Neuronal stem cell (in vitro differentiated cells): ENCODE data around the gene ZWILCH.

Experiments
- DNase-seq: peaks from one replicate; pipeline ENCODE4 v3.0.0-alpha.2; 2013; ENCODE audit warnings: low spot score
- H2AFZ ChIP-seq: one replicate; pipeline ENCODE4 v1.6.1; 2013; ENCODE audit warnings: mild to moderate bottlenecking, low read length, inconsistent platforms
- H2AK5ac ChIP-seq: 2 replicates; pipeline ENCODE4 v1.6.1; 2013; ENCODE audit warnings: low read depth, mild to moderate bottlenecking, inconsistent platforms, low read length, moderate library complexity, mixed read lengths
- H2BK120ac ChIP-seq: 2 replicates; pipeline ENCODE4 v1.6.1; 2013; ENCODE audit warnings: low read depth, mild to moderate bottlenecking, inconsistent platforms, low read length, moderate library complexity, mixed read lengths
- H2BK12ac ChIP-seq: one replicate; pipeline ENCODE4 v1.6.1; 2013; ENCODE audit warnings: low read length, inconsistent platforms
- H2BK15ac ChIP-seq: 2 replicates; pipeline ENCODE4 v1.6.1; 2013; ENCODE audit warnings: mild to moderate bottlenecking, low read length, inconsistent platforms, mixed read lengths
- H2BK5ac ChIP-seq: one replicate; pipeline ENCODE4 v1.6.1; 2013; ENCODE audit warnings: inconsistent platforms, mild to moderate bottlenecking, low read length, moderate library complexity
- H3K14ac ChIP-seq: one replicate; pipeline ENCODE4 v1.6.1; 2013; ENCODE audit warnings: low read length, inconsistent platforms
- H3K18ac ChIP-seq: 2 replicates; pipeline ENCODE4 v1.6.1; 2013; ENCODE audit warnings: low read length, inconsistent platforms
- H3K23ac ChIP-seq: 2 replicates; pipeline ENCODE4 v1.6.1; 2013; ENCODE audit warnings: low read depth, mild to moderate bottlenecking, mixed read lengths, low read length, inconsistent platforms; ENCODE audit not compliant: poor library complexity
- H3K27ac ChIP-seq: replicated peaks from 3 replicates; pipeline ENCODE4 v1.5.1; 2013; ENCODE audit warnings: low read length, inconsistent platforms
- H3K27me3 ChIP-seq, 3 experiments: 2 replicates each; pipeline ENCODE4 v1.6.1; 2013; ENCODE audit warnings: low read length in 3 of 3, mild to moderate bottlenecking in 2 of 3, inconsistent platforms in 1 of 3, low read depth in 1 of 3, mixed read lengths in 1 of 3, moderate library complexity in 1 of 3; ENCODE audit not compliant: control insufficient read depth in 3 of 3, insufficient read depth in 3 of 3
- H3K36me3 ChIP-seq, 2 donors: replicated peaks in 1 of 2; 2 replicates each; pipeline ENCODE4 v1.6.1; 2013; ENCODE audit warnings: low read length in 2 of 2; ENCODE audit not compliant: control insufficient read depth in 2 of 2, insufficient read depth in 2 of 2
- H3K4ac ChIP-seq: 2 replicates; pipeline ENCODE4 v1.6.1; 2013; ENCODE audit warnings: inconsistent platforms, mild to moderate bottlenecking, low read length, moderate library complexity
- H3K4me1 ChIP-seq, 2 donors: 1 replicate in 1 of 2; 2 replicates in 1 of 2; pipeline ENCODE4 v1.6.1; 2013; ENCODE audit warnings: low read length in 2 of 2, low read depth in 1 of 2; ENCODE audit not compliant: control insufficient read depth in 2 of 2, insufficient read depth in 1 of 2
- H3K4me2 ChIP-seq: one replicate; pipeline ENCODE4 v1.6.1; 2013; ENCODE audit warnings: mild to moderate bottlenecking, low read length, inconsistent platforms; ENCODE audit not compliant: insufficient read depth, poor library complexity, severe bottlenecking
- H3K4me3 ChIP-seq, 2 donors: 2 replicates each; pipeline ENCODE4 v1.5.1; 2013; ENCODE audit warnings: low read length in 2 of 2, mild to moderate bottlenecking in 2 of 2, inconsistent platforms in 1 of 2, moderate library complexity in 1 of 2
- H3K79me1 ChIP-seq: one replicate; pipeline ENCODE4 v1.6.1; 2013; ENCODE audit warnings: low read depth, mild to moderate bottlenecking, inconsistent platforms, low read length, moderate library complexity
- H3K9ac ChIP-seq: one replicate; pipeline ENCODE4 v1.6.1; 2013; ENCODE audit warnings: mild to moderate bottlenecking, low read depth, low read length, inconsistent platforms; ENCODE audit not compliant: poor library complexity
- H3K9me3 ChIP-seq, 2 donors: replicated peaks in 1 of 2; 2 replicates each; pipeline versions ENCODE3 to v1.6.1; 2013; ENCODE audit warnings: low read length in 2 of 2, mild to moderate bottlenecking in 2 of 2, inconsistent platforms in 1 of 2, low read depth in 1 of 2, mixed read lengths in 1 of 2, moderate library complexity in 1 of 2; ENCODE audit not compliant: control insufficient read depth in 2 of 2, insufficient read depth in 1 of 2
- H4K8ac ChIP-seq: one replicate; pipeline ENCODE4 v1.6.1; 2013; ENCODE audit warnings: low read depth, mild to moderate bottlenecking, inconsistent platforms, low read length, moderate library complexity
- H4K91ac ChIP-seq: one replicate; pipeline ENCODE4 v1.6.1; 2013; ENCODE audit warnings: low read length, low read depth, mild to moderate bottlenecking, inconsistent platforms; ENCODE audit not compliant: poor library complexity
- WGBS, 2 donors: extraction: QIAGEN DNeasy Blood & Tissue Kit; methylation state at CpG; one replicate each; pipeline ENCODE4 v1.1.7; 2013; ENCODE audit warnings: missing lambda C conversion rate in 2 of 2, mixed read lengths in 1 of 2; ENCODE audit not compliant: insufficient read length in 2 of 2, insufficient replicate concordance in 1 of 2; ENCODE audit errors: extremely low coverage in 2 of 2; 5-methylcytosine and 5-hydroxymethylcytosine counted together

ZWILCH gene

DNA sequence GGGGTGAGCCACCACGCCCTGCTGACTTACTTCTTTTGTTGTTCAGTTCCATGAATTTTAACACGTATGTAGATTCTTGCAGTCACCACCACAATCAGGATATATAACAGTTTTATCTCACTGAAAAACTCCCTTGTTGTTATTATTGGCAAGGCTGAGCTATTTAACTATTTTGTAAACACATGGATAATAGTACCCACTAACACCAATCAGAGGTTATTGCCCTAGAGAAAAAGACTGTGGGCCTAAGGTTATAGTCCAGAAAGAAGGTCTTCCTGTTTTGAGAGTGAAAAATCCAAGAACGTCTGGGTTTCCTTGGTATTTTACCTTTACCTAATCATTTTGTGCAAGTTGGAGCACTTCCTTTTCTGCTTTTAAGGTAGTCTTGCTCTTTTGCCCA, 9.5 kb downstream of the ZWILCH start:
- WGBS, 2 donors: no CpG with 5 or more reads among the region's 3 CpGs
- H3K79me1 ChIP-seq: no peaks in the 10 kb centered on the region
- no peak overlapping the region for H3K27ac ChIP-seq
- H2BK12ac ChIP-seq: no peak overlapping the region
- no peak for DNase-seq
- H3K18ac ChIP-seq: no peak overlapping the region
- H3K14ac ChIP-seq: no peak overlapping the region
- H3K4me2 ChIP-seq: no peak overlapping the region
- no peak overlapping the region for H2BK5ac ChIP-seq
- H3K36me3 ChIP-seq: peaks cover 1 to 78% of the 10 kb centered on the region in 2 donors
- H3K4ac ChIP-seq: no peak overlapping the region
- no peak overlapping the region for H2AK5ac ChIP-seq
- no peak overlapping the region for H4K91ac ChIP-seq
- H3K23ac ChIP-seq: no peak overlapping the region
- no peak overlapping the region for H4K8ac ChIP-seq
- H2BK120ac ChIP-seq: no peak overlapping the region
- no peaks in the 10 kb centered on the region for H3K4me1 ChIP-seq
- H3K9ac ChIP-seq: no peak overlapping the region
- H3K27me3 ChIP-seq: no peaks in the 10 kb centered on the region
- H2BK15ac ChIP-seq: no peak overlapping the region
- H3K9me3 ChIP-seq: no peaks in the 10 kb centered on the region
- H2AFZ ChIP-seq: no peak overlapping the region
- no peak overlapping the region for H3K4me3 ChIP-seq

DNA sequence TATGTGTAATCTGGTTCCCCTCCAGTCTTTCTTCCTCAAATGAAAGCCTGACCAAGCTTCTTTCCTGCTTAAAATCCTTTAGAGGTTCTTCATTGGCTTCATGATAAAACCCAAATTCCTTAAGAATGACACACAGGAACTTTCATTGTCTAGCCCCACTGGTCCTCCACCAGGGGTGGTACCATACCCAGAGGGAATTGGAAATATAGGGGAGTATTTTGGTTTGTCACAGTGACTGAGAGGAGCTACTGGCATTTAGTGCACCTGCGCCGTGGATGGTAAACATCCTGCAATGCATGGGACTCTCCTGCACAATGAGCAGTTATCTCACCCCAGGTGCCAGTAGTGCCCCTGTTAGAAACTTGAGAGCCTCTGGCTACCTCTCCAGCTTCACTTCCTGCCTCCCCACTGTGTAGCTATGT, 10.8 kb downstream of the ZWILCH start:
- H3K4me2 ChIP-seq: no peak overlapping the region
- H3K9ac ChIP-seq: no peak overlapping the region
- H3K9me3 ChIP-seq: no peaks in the 10 kb centered on the region
- no peak overlapping the region for H2BK120ac ChIP-seq
- no peak overlapping the region for H4K8ac ChIP-seq
- no peak overlapping the region for H3K27ac ChIP-seq
- no peak overlapping the region for H2AK5ac ChIP-seq
- H3K36me3 ChIP-seq: peaks cover 1 to 84% of the 10 kb centered on the region in 2 donors
- no peak overlapping the region for H3K23ac ChIP-seq
- H4K91ac ChIP-seq: no peak overlapping the region
- no peak overlapping the region for H2BK5ac ChIP-seq
- no peak overlapping the region for H2BK15ac ChIP-seq
- no peak for DNase-seq
- H3K14ac ChIP-seq: no peak overlapping the region
- no CpG with 5 or more reads among the region's 2 CpGs for WGBS, 2 donors
- no peaks in the 10 kb centered on the region for H3K79me1 ChIP-seq
- no peak overlapping the region for H3K18ac ChIP-seq
- H3K4ac ChIP-seq: no peak overlapping the region
- H2BK12ac ChIP-seq: no peak overlapping the region
- no peak overlapping the region for H2AFZ ChIP-seq
- no peak overlapping the region for H3K4me3 ChIP-seq
- H3K27me3 ChIP-seq: no peaks in the 10 kb centered on the region
- no peaks in the 10 kb centered on the region for H3K4me1 ChIP-seq

DNA sequence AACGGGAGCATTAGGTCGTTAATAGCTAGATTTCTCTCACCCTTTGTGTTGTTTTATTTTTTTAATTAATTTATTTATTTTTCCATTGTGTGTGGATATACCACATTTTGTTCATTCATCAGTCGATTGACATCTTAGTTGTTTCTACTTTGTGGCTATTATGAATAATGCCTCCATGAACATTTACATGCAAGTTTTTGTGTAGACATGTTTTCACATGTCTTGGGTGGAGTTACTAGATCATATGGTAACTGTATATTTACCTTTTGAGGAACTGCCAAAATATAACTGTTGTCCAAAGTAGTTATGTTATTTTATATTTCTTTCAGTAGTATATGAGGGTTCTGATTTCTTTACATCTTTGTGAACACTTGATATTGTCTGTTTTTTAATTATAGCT, 18.8 kb downstream of the ZWILCH start:
- no peak for DNase-seq
- no peak overlapping the region for H3K4me2 ChIP-seq
- no peak overlapping the region for H2BK15ac ChIP-seq
- H3K79me1 ChIP-seq: no peaks in the 10 kb centered on the region
- no peak overlapping the region for H3K4ac ChIP-seq
- H2BK120ac ChIP-seq: no peak overlapping the region
- no peak overlapping the region for H3K27ac ChIP-seq
- no peak overlapping the region for H3K14ac ChIP-seq
- H3K23ac ChIP-seq: no peak overlapping the region
- H2AFZ ChIP-seq: no peak overlapping the region
- no peak overlapping the region for H2BK5ac ChIP-seq
- H2AK5ac ChIP-seq: no peak overlapping the region
- H4K91ac ChIP-seq: no peak overlapping the region
- no peak overlapping the region for H3K9ac ChIP-seq
- H3K4me3 ChIP-seq: no peak overlapping the region
- no peak overlapping the region for H4K8ac ChIP-seq
- no CpG with 5 or more reads among the region's 3 CpGs for WGBS, 2 donors
- no peak overlapping the region for H3K18ac ChIP-seq
- no peak overlapping the region for H2BK12ac ChIP-seq
- H3K27me3 ChIP-seq: no peaks in the 10 kb centered on the region
- peaks cover 10 to 96% of the 10 kb centered on the region in 2 donors for H3K36me3 ChIP-seq
- no peaks in the 10 kb centered on the region for H3K4me1 ChIP-seq
- H3K9me3 ChIP-seq: no peaks in the 10 kb centered on the region

DNA sequence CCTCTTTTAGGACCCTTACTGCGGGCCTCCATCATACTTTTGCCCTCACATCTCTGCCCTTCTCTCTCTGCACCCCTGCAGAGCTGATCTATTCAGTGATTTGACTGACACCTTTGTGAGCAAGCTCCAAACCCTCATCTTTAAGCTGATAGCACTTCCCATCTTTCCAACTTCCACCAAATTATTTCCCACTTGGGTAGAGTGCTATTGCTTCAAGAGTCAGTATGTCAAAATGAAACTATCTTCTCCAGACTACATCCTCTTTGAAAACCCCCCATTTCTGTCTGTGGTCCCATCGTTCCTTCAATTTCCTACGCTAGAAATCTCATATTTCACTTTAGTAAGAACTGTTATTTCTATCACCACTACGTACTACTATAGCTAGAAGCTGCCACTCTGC, 19.7 kb downstream of the ZWILCH start:
- no peak overlapping the region for H2BK120ac ChIP-seq
- no peaks in the 10 kb centered on the region for H3K27me3 ChIP-seq

More for the DNA sequence above, 19.7 kb downstream of the ZWILCH start:
- Histone ChIP-seq H3K4me3 (no peak overlapping the region), H2AFZ (no peak overlapping the region), H3K18ac (no peak overlapping the region), H3K36me3 (peaks cover 12 to 98% of the 10 kb centered on the region in 2 donors), H2BK5ac (no peak overlapping the region), H2AK5ac (no peak overlapping the region), H3K14ac (no peak overlapping the region), H3K4me1 (no peaks in the 10 kb centered on the region), H3K9me3 (no peaks in the 10 kb centered on the region), H3K27ac (no peak overlapping the region), H3K4ac (no peak overlapping the region), H3K23ac (no peak overlapping the region), H3K79me1 (no peaks in the 10 kb centered on the region), H4K8ac (no peak overlapping the region), H2BK15ac (no peak overlapping the region), H3K9ac (no peak overlapping the region), H3K4me2 (no peak overlapping the region), H2BK12ac (no peak overlapping the region), H4K91ac (no peak overlapping the region)
- no CpG with 5 or more reads among the region's 4 CpGs for WGBS, 2 donors
- DNase-seq: no peak
